Smooth muscle cell (in vitro differentiated cells): ENCODE data around the gene SNX30. TPM values are rescaled to one million over a fixed set of nuclear protein-coding genes. Genes with fewer than 3 reads are reported as not detected.

Experiments used
- DNase-seq: peaks from one replicate; lab custom pipeline; 2025; ENCODE audit not compliant: unreplicated experiment; lab: John Stamatoyannopoulos, UW
- H2AFZ ChIP-seq: fragments of 200-600 bp; sonication (generic); 2 replicates; pipeline ENCODE4 v1.6.0; 2016; ENCODE audit warnings: antibody characterized with exemption, low read depth, mild to moderate bottlenecking
- H3F3A ChIP-seq: fragments of 200-600 bp; sonication (generic); 2 replicates; pipeline ENCODE4 v1.6.0; 2017; ENCODE audit warnings: antibody characterized with exemption, low read depth
- H3K27ac ChIP-seq: fragments of 200-600 bp; sonication (generic); 2 replicates; pipeline ENCODE4 v1.5.1; 2016; ENCODE audit warnings: low read depth, mild to moderate bottlenecking
- H3K27me3 ChIP-seq: fragments of 200-600 bp; sonication (generic); 2 replicates; pipeline ENCODE4 v1.6.1; 2016; ENCODE audit warnings: low read depth, mild to moderate bottlenecking
- H3K36me3 ChIP-seq: fragments of 200-600 bp; sonication (generic); 2 replicates; pipeline ENCODE4 v1.5.1; 2016; ENCODE audit warnings: low read depth
- H3K4me1 ChIP-seq: fragments of 200-600 bp; sonication (generic); 2 replicates; pipeline ENCODE4 v1.5.1; 2016; ENCODE audit warnings: low read depth
- H3K4me2 ChIP-seq: fragments of 200-600 bp; sonication (generic); 2 replicates; pipeline ENCODE4 v1.6.0; 2016; ENCODE audit warnings: mild to moderate bottlenecking
- H3K4me3 ChIP-seq: fragments of 200-600 bp; sonication (generic); 2 replicates; pipeline ENCODE4 v1.5.1; 2016; ENCODE audit warnings: mild to moderate bottlenecking
- H3K79me2 ChIP-seq: fragments of 200-600 bp; sonication (generic); 2 replicates; pipeline ENCODE4 v1.6.0; 2016; ENCODE audit warnings: low read depth, mild to moderate bottlenecking
- H3K9ac ChIP-seq: fragments of 200-600 bp; sonication (generic); 2 replicates; pipeline ENCODE4 v1.6.0; 2016; ENCODE audit warnings: low read depth
- H3K9me3 ChIP-seq: fragments of 200-600 bp; sonication (generic); replicated peaks from 2 replicates; pipeline ENCODE4 v1.5.1; 2016; ENCODE audit warnings: low read depth
- H4K20me1 ChIP-seq: fragments of 200-600 bp; sonication (generic); 2 replicates; pipeline ENCODE4 v1.6.0; 2016; ENCODE audit warnings: low read depth
- CTCF ChIP-seq: fragments of 200-600 bp; sonication (generic); IDR thresholded peaks from 2 replicates; pipeline ENCODE4 v1.5.1; 2017; ENCODE audit warnings: borderline replicate concordance, mild to moderate bottlenecking, antibody characterized with exemption; ENCODE audit not compliant: insufficient read depth, poor library complexity, severe bottlenecking
- WGBS: methylation state at CpG from one replicate; pipeline ENCODE4 v1.1.7; 2016; ENCODE audit warnings: low lambda C conversion rate; 5-methylcytosine and 5-hydroxymethylcytosine counted together
- polyA plus RNA-seq: library from polyadenylated mRNA; unstranded; fragments of >200 nt; fragmentation: Nextera tagmentation; extraction: Ambion mirVana; gene quantifications from 2 replicates; pipeline ENCODE4 v1.2.1, GENCODE V29; 2016
- total RNA-seq: library from RNA; depleted of rRNA; stranded (reverse); fragments of >200 nt; gene quantifications from 2 replicates; pipeline ENCODE4 v1.2.3, GENCODE V29; 2014

Gene SNX30
- total and polyA plus RNA-seq, 2 experiments from 2014 or later: 3.6 to 10.7 TPM

GRCh38 chr9:112852741-112853504, 102.4 kb downstream of the SNX30 start:
- DNase-seq: no peak
- 71% methylated on average over 13 of the region's 13 CpGs for WGBS
- Histone ChIP-seq H3K9ac (no peak overlapping the region), H3K9me3 (no peaks in the 10 kb centered on the region), H3K4me3 (no peak overlapping the region), H3K4me1 (no peaks in the 10 kb centered on the region), H3K27me3 (no peaks in the 10 kb centered on the region), H3K27ac (no peak overlapping the region), H3K4me2 (no peak overlapping the region), H3K79me2 (no peaks in the 10 kb centered on the region), H4K20me1 (no peaks in the 10 kb centered on the region), H3K36me3 (no peaks in the 10 kb centered on the region), H2AFZ (no peak overlapping the region), H3F3A (no peaks in the 10 kb centered on the region)
- no peak for TF ChIP-seq CTCF

GRCh38 chr9:112853882-112854585, 103.5 kb downstream of the SNX30 start:
- H3F3A ChIP-seq: no peaks in the 10 kb centered on the region
- no peaks in the 10 kb centered on the region for H3K4me1 ChIP-seq
- 77% methylated on average over 13 of the region's 13 CpGs for WGBS
- no peak overlapping the region for H3K4me2 ChIP-seq
- no peaks in the 10 kb centered on the region for H3K9me3 ChIP-seq
- no peak overlapping the region for H3K4me3 ChIP-seq
- H4K20me1 ChIP-seq: no peaks in the 10 kb centered on the region
- DNase-seq: no peak
- H3K27ac ChIP-seq: no peak overlapping the region
- H3K36me3 ChIP-seq: no peaks in the 10 kb centered on the region
- H3K27me3 ChIP-seq: no peaks in the 10 kb centered on the region
- no peaks in the 10 kb centered on the region for H3K79me2 ChIP-seq
- no peak overlapping the region for H2AFZ ChIP-seq
- no peak for TF ChIP-seq CTCF
- no peak overlapping the region for H3K9ac ChIP-seq

- no peaks in the 10 kb centered on the region for H3K4me1 ChIP-seq
- H2AFZ ChIP-seq: no peak overlapping the region
- H4K20me1 ChIP-seq: no peaks in the 10 kb centered on the region
- no peaks in the 10 kb centered on the region for H3F3A ChIP-seq
- no peak for TF ChIP-seq CTCF
- H3K4me2 ChIP-seq: no peak overlapping the region
- no peaks in the 10 kb centered on the region for H3K79me2 ChIP-seq
- no peaks in the 10 kb centered on the region for H3K9me3 ChIP-seq
- WGBS: 90% methylated on average over 10 of the region's 10 CpGs
- no peak overlapping the region for H3K4me3 ChIP-seq
- no peak overlapping the region for H3K27ac ChIP-seq
- no peak overlapping the region for H3K9ac ChIP-seq
- H3K36me3 ChIP-seq: no peaks in the 10 kb centered on the region
- DNase-seq: no peak
- H3K27me3 ChIP-seq: no peaks in the 10 kb centered on the region
Observed at GRCh38 chr9:112854657-112855056, 104.1 kb downstream of the SNX30 start.
